ENCODE data around the gene DYNLRB1. TPM values are rescaled to one million over a fixed set of nuclear protein-coding genes. Genes with fewer than 3 reads are reported as not detected.

The DYNLRB1 gene
- total and polyA plus RNA-seq, 2 of the 13 experiments (the other 11 are each of a cell fraction or from before 2014, with no cell fraction given) = 140 to 244 TPM

GRCh38 chr20:34516247-34517113 lies at the start of gene DYNLRB1 (continued):
- TF ChIP-seq ZSCAN9 (CRISPR knock-in tag; IDR thresholded peaks at IDR 0.05; ENCODE audit: borderline replicate concordance) (peak; percentile 94), KLF6 (CRISPR knock-in tag; IDR thresholded peaks at IDR 0.05) (peak; percentile 97), SNAI1 (CRISPR knock-in tag; IDR thresholded peaks at IDR 0.05; ENCODE audit: borderline replicate concordance) (peak; percentile 89), RAD21 (CRISPR knock-in tag; IDR thresholded peaks at IDR 0.05) (peak; percentile 55), GPN1 (CRISPR knock-in tag; IDR thresholded peaks at IDR 0.05; ENCODE audit: borderline replicate concordance) (peak; percentile 59; the same call in 1 of the 2 replicates), POLR2A (IDR thresholded peaks at IDR 0.05; ENCODE audit: insufficient read depth in 1 of 2, low read depth in 2 of 2, low read length in 2 of 2) (peak; percentile 90 to 99), ZBTB42 (CRISPR knock-in tag; IDR thresholded peaks at IDR 0.05) (peak; percentile 90), KLF11 (CRISPR knock-in tag; IDR thresholded peaks at IDR 0.05) (peak; percentile 96), KMT2B (CRISPR knock-in tag; IDR thresholded peaks at IDR 0.05) (peak; percentile 97), ZNF430 (CRISPR knock-in tag; IDR thresholded peaks at IDR 0.05) (peak; percentile 97), KDM1A (CRISPR knock-in tag; IDR thresholded peaks at IDR 0.05) (peak; percentile 21; the same call in 1 of the 2 replicates), ASH2L (IDR thresholded peaks at IDR 0.05; ENCODE audit: insufficient read length, low read depth, low read length) (peak; percentile 99), ZNF773 (CRISPR knock-in tag; IDR thresholded peaks at IDR 0.05; ENCODE audit: borderline replicate concordance) (0 out of 2 replicates have a peak, but pooled peaks have one; percentile 34), ZNF275 (CRISPR knock-in tag; IDR thresholded peaks at IDR 0.05; ENCODE audit: borderline replicate concordance) (peak; percentile 85; the same call in 1 of the 2 replicates), FOXC1 (CRISPR knock-in tag; IDR thresholded peaks at IDR 0.05; ENCODE audit: borderline replicate concordance) (peak; percentile 96), ZNF484 (CRISPR knock-in tag; IDR thresholded peaks at IDR 0.05; ENCODE audit: borderline replicate concordance, low read depth) (no peak), ZNF460 (CRISPR knock-in tag; IDR thresholded peaks at IDR 0.05; ENCODE audit: borderline replicate concordance) (0 out of 2 replicates have a peak, but pooled peaks have one; percentile 15), HIVEP1 (CRISPR knock-in tag; IDR thresholded peaks at IDR 0.05) (peak; percentile 71), SPEN (CRISPR knock-in tag; IDR thresholded peaks at IDR 0.05; ENCODE audit: low read depth) (peak; percentile 75; the same call in 1 of the 2 replicates), MXI1 (IDR thresholded peaks at IDR 0.05; ENCODE audit: borderline replicate concordance, low read depth, low read length) (peak; percentile 37; the same call in 1 of the 3 replicates), ZNF841 (CRISPR knock-in tag; IDR thresholded peaks at IDR 0.05; ENCODE audit: borderline replicate concordance) (no peak), ZNF777 (CRISPR knock-in tag; IDR thresholded peaks at IDR 0.05) (peak; percentile 56), FLYWCH1 (CRISPR knock-in tag; IDR thresholded peaks at IDR 0.05) (peak; percentile 80; the same call in 1 of the 2 replicates)
- TF ChIP-seq, protein P1, sequence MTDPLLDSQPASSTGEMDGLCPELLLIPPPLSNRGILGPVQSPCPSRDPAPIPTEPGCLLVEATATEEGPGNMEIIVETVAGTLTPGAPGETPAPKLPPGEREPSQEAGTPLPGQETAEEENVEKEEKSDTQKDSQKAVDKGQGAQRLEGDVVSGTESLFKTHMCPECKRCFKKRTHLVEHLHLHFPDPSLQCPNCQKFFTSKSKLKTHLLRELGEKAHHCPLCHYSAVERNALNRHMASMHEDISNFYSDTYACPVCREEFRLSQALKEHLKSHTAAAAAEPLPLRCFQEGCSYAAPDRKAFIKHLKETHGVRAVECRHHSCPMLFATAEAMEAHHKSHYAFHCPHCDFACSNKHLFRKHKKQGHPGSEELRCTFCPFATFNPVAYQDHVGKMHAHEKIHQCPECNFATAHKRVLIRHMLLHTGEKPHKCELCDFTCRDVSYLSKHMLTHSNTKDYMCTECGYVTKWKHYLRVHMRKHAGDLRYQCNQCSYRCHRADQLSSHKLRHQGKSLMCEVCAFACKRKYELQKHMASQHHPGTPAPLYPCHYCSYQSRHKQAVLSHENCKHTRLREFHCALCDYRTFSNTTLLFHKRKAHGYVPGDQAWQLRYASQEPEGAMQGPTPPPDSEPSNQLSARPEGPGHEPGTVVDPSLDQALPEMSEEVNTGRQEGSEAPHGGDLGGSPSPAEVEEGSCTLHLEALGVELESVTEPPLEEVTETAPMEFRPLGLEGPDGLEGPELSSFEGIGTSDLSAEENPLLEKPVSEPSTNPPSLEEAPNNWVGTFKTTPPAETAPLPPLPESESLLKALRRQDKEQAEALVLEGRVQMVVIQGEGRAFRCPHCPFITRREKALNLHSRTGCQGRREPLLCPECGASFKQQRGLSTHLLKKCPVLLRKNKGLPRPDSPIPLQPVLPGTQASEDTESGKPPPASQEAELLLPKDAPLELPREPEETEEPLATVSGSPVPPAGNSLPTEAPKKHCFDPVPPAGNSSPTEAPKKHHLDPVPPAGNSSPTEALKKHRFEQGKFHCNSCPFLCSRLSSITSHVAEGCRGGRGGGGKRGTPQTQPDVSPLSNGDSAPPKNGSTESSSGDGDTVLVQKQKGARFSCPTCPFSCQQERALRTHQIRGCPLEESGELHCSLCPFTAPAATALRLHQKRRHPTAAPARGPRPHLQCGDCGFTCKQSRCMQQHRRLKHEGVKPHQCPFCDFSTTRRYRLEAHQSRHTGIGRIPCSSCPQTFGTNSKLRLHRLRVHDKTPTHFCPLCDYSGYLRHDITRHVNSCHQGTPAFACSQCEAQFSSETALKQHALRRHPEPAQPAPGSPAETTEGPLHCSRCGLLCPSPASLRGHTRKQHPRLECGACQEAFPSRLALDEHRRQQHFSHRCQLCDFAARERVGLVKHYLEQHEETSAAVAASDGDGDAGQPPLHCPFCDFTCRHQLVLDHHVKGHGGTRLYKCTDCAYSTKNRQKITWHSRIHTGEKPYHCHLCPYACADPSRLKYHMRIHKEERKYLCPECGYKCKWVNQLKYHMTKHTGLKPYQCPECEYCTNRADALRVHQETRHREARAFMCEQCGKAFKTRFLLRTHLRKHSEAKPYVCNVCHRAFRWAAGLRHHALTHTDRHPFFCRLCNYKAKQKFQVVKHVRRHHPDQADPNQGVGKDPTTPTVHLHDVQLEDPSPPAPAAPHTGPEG (CRISPR knock-in tag; IDR thresholded peaks at IDR 0.05) = peak; percentile 83; the same call in 1 of the 2 replicates

Data from HepG2 (cell line).